H1 (cell line): ENCODE data around the gene PLCB2. TPM values are rescaled to one million over a fixed set of nuclear protein-coding genes. Genes with fewer than 3 reads are reported as not detected.
A peak's percentile ranks its signal among the peaks of the same experiment; 100 is the strongest.

ENCODE experiments used
- CTCF ChIA-PET: fragments of 300-600 bp; sonication (Branson Sonifier 250); formaldehyde crosslinking; loops from one replicate; lab custom pipeline; 2021; ENCODE audit not compliant: partially characterized antibody; lab: Charles Lee
- POLR2A ChIA-PET: fragments of 300-600 bp; sonication (Branson Sonifier 250); formaldehyde crosslinking; loops from one replicate; lab custom pipeline; 2021; ENCODE audit warnings: inconsistent platforms; ENCODE audit not compliant: partially characterized antibody; lab: Charles Lee
- DNase-seq, 2 experiments: peaks; one replicate each; pipeline versions ENCODE4 v3.0.0 to v3.0.0-alpha.2; 2010 to 2022; ENCODE audit warnings: low spot score in 2 of 2, low read depth in 1 of 2, mixed read lengths in 1 of 2
- FAIRE-seq: peaks from 2 replicates; lab custom pipeline; 2011; peaks lifted over from hg19 to GRCh38; lab: Jason Lieb, UNC
- H2AFZ ChIP-seq: 2 replicates; pipeline ENCODE4 v1.8.1; 2012; ENCODE audit warnings: low read length, inconsistent platforms
- H2AK5ac ChIP-seq: 2 replicates; pipeline ENCODE4 v1.6.1; 2013; ENCODE audit warnings: low read depth, low read length
- H2BK120ac ChIP-seq: replicated peaks from 2 replicates; pipeline ENCODE3; 2013; ENCODE audit warnings: low read depth, low read length, inconsistent platforms
- H2BK12ac ChIP-seq: 2 replicates; pipeline ENCODE4 v1.6.1; 2013; ENCODE audit warnings: low read depth, low read length
- H2BK15ac ChIP-seq: 2 replicates; pipeline ENCODE4 v1.6.1; 2013; ENCODE audit warnings: low read length
- H2BK20ac ChIP-seq: 2 replicates; pipeline ENCODE4 v1.6.1; 2013; ENCODE audit warnings: low read length
- H2BK5ac ChIP-seq: 2 replicates; pipeline ENCODE4 v1.6.1; 2013; ENCODE audit warnings: low read depth, low read length
- H3K14ac ChIP-seq: 2 replicates; pipeline ENCODE4 v1.6.1; 2013; ENCODE audit warnings: inconsistent platforms; ENCODE audit not compliant: insufficient read length
- H3K18ac ChIP-seq: 2 replicates; pipeline ENCODE4 v1.6.1; 2013; ENCODE audit warnings: low read length; ENCODE audit errors: extremely low read depth
- H3K23ac ChIP-seq: 2 replicates; pipeline ENCODE4 v1.6.1; 2013; ENCODE audit warnings: inconsistent platforms; ENCODE audit not compliant: insufficient read length
- H3K23me2 ChIP-seq: 2 replicates; pipeline ENCODE4 v1.6.1; 2013; ENCODE audit warnings: low read depth, low read length
- H3K27ac ChIP-seq: 2 replicates; pipeline ENCODE4 v1.6.1; 2011; ENCODE audit warnings: low read depth, low read length, inconsistent platforms
- H3K27me3 ChIP-seq, 4 experiments: replicated peaks in 1 of 4; 1 replicate in 1 of 4; 2 replicates in 3 of 4; pipeline versions ENCODE4 v1.6.1 to v1.8.1; 2011 to 2013; ENCODE audit warnings: low read length in 3 of 4, mild to moderate bottlenecking in 3 of 4, inconsistent platforms in 2 of 4, mixed read lengths in 2 of 4, moderate library complexity in 1 of 4; ENCODE audit not compliant: control insufficient read depth in 3 of 4, insufficient read depth in 3 of 4; ENCODE audit errors: extremely low read depth in 1 of 4
- H3K36me3 ChIP-seq, 4 experiments: 2 replicates each; pipeline versions ENCODE4 v1.6.1 to v1.8.1; 2011 to 2013; ENCODE audit warnings: mild to moderate bottlenecking in 4 of 4, low read length in 3 of 4, moderate library complexity in 2 of 4, control low read depth in 1 of 4, inconsistent platforms in 1 of 4; ENCODE audit not compliant: insufficient read depth in 4 of 4, control insufficient read depth in 2 of 4
- H3K4ac ChIP-seq: replicated peaks from 2 replicates; pipeline ENCODE3; 2013; ENCODE audit warnings: low read length, low read depth, mixed read lengths, inconsistent platforms; ENCODE audit not compliant: insufficient read length
- H3K4me1 ChIP-seq, 4 experiments: replicated peaks in 1 of 4; 1 replicate in 1 of 4; 2 replicates in 3 of 4; pipeline versions ENCODE4 v1.6.1 to v1.8.1; 2011 to 2013; ENCODE audit warnings: low read length in 3 of 4, inconsistent platforms in 2 of 4, mixed read lengths in 1 of 4; ENCODE audit not compliant: insufficient read depth in 4 of 4, control insufficient read depth in 3 of 4
- H3K4me2 ChIP-seq, 2 experiments: 2 replicates each; pipeline versions ENCODE4 v1.6.1 to v1.8.1; 2011 to 2013; ENCODE audit warnings: low read depth in 2 of 2, low read length in 2 of 2, control low read depth in 1 of 2, inconsistent platforms in 1 of 2, mild to moderate bottlenecking in 1 of 2; ENCODE audit not compliant: insufficient read depth in 1 of 2
- H3K4me3 ChIP-seq, 4 experiments: fragments of 200-600, 300-600 bp in 1 of 4; sonication (generic), shearing (Covaris generic), sonication (Bioruptor Twin) in 1 of 4; 2 replicates each; pipeline versions ENCODE4 v1.5.1 to v1.8.1; 2011 to 2016; ENCODE audit warnings: low read length in 4 of 4, low read depth in 3 of 4, control low read depth in 2 of 4, inconsistent platforms in 2 of 4, mild to moderate bottlenecking in 2 of 4, mixed read lengths in 1 of 4, moderate library complexity in 1 of 4; ENCODE audit not compliant: insufficient read depth in 2 of 4; ENCODE audit errors: extremely low read depth in 1 of 4
- H3K56ac ChIP-seq: replicated peaks from 2 replicates; pipeline ENCODE3; 2013; ENCODE audit warnings: low read depth, mild to moderate bottlenecking, mixed read lengths, low read length, inconsistent platforms; ENCODE audit not compliant: insufficient read length
- H3K79me1 ChIP-seq: 2 replicates; pipeline ENCODE4 v1.6.1; 2013; ENCODE audit warnings: low read depth, low read length, control low read depth
- H3K79me2 ChIP-seq, 2 experiments: 2 replicates each; pipeline versions ENCODE4 v1.6.1 to v1.8.1; 2012 to 2013; ENCODE audit warnings: low read length in 2 of 2, mild to moderate bottlenecking in 2 of 2, inconsistent platforms in 1 of 2; ENCODE audit not compliant: insufficient read depth in 2 of 2, control insufficient read depth in 1 of 2
- H3K9ac ChIP-seq, 4 experiments: replicated peaks in 1 of 4; 1 replicate in 1 of 4; 2 replicates in 3 of 4; pipeline versions ENCODE4 v1.6.1 to v1.8.1; 2011 to 2013; ENCODE audit warnings: low read depth in 3 of 4, low read length in 3 of 4, control low read depth in 2 of 4, mild to moderate bottlenecking in 2 of 4, moderate library complexity in 2 of 4, inconsistent platforms in 1 of 4; ENCODE audit errors: extremely low read depth in 1 of 4
- H3K9me3 ChIP-seq, 2 experiments: 2 replicates each; pipeline versions ENCODE4 v1.6.1 to v1.8.1; 2012 to 2013; ENCODE audit warnings: mild to moderate bottlenecking in 2 of 2, moderate library complexity in 2 of 2, control low read depth in 1 of 2, inconsistent platforms in 1 of 2, low read depth in 1 of 2, low read length in 1 of 2, mixed read lengths in 1 of 2; ENCODE audit not compliant: insufficient read depth in 2 of 2
- H4K20me1 ChIP-seq, 2 experiments: replicated peaks in 1 of 2; 2 replicates each; pipeline versions ENCODE3 to v1.8.1; 2011 to 2013; ENCODE audit warnings: inconsistent platforms in 2 of 2, low read length in 2 of 2, mild to moderate bottlenecking in 1 of 2; ENCODE audit not compliant: insufficient read depth in 2 of 2, control insufficient read depth in 1 of 2
- H4K5ac ChIP-seq: 2 replicates; pipeline ENCODE4 v1.6.1; 2013; ENCODE audit warnings: low read length, low read depth, mixed read lengths, inconsistent platforms; ENCODE audit not compliant: insufficient read length
- H4K8ac ChIP-seq: 2 replicates; pipeline ENCODE4 v1.8.0; 2013; ENCODE audit warnings: mild to moderate bottlenecking, moderate library complexity, low read length, inconsistent platforms; ENCODE audit not compliant: insufficient read depth; ENCODE audit errors: extremely low read depth
- H4K91ac ChIP-seq: replicated peaks from 2 replicates; pipeline ENCODE3; 2013; ENCODE audit warnings: low read length, mixed read lengths, inconsistent platforms; ENCODE audit not compliant: insufficient read length
- BCL11A ChIP-seq, 2 experiments: IDR thresholded peaks; one replicate each; pipeline ENCODE4 v1.6.1; 2011; ENCODE audit warnings: low read depth in 2 of 2, low read length in 2 of 2, mild to moderate bottlenecking in 2 of 2
- CEBPB ChIP-seq: IDR thresholded peaks from 2 replicates; pipeline ENCODE4 v1.6.1; 2012; ENCODE audit warnings: low read depth, low read length
- CTBP2 ChIP-seq: IDR thresholded peaks from 2 replicates; pipeline ENCODE4 v1.7.0; 2011; ENCODE audit warnings: borderline replicate concordance, mild to moderate bottlenecking, moderate library complexity, mixed read lengths, low read length; ENCODE audit not compliant: insufficient read depth, insufficient read length
- EZH2 ChIP-seq: fragments of 200-600 bp; sonication (generic); IDR thresholded peaks from 2 replicates; pipeline ENCODE4 v1.7.1; 2012; ENCODE audit warnings: low read depth, mild to moderate bottlenecking, moderate library complexity, low read length, inconsistent platforms; ENCODE audit not compliant: severe bottlenecking
- NRF1 ChIP-seq: IDR thresholded peaks from 2 replicates; pipeline ENCODE4 v1.6.1; 2011; ENCODE audit warnings: mild to moderate bottlenecking, low read depth, low read length, improper control_type of control experiment
- POLR2A ChIP-seq, 2 experiments: IDR thresholded peaks; 1 replicate in 1 of 2; 2 replicates in 1 of 2; pipeline ENCODE4 v1.6.1; 2011; ENCODE audit warnings: low read depth in 2 of 2, low read length in 2 of 2, mild to moderate bottlenecking in 2 of 2; ENCODE audit errors: control extremely low read depth in 1 of 2
- RXRA ChIP-seq: IDR thresholded peaks from 2 replicates; pipeline ENCODE4 v1.6.1; 2011; ENCODE audit warnings: low read depth, mild to moderate bottlenecking, low read length, moderate library complexity; ENCODE audit not compliant: insufficient read depth
- WGBS, 2 experiments: shearing (Covaris generic) in 1 of 2; methylation state at CpG; one replicate each; pipeline versions ENCODE4 v1.1.6 to v1.1.7; 2013 to 2015; ENCODE audit warnings: low lambda C conversion rate in 2 of 2, mixed read lengths in 2 of 2, inconsistent platforms in 1 of 2, low coverage in 1 of 2, missing lambda C conversion rate in 1 of 2; ENCODE audit not compliant: insufficient replicate concordance in 2 of 2, insufficient coverage in 1 of 2, insufficient read length in 1 of 2; ENCODE audit errors: extremely low coverage in 1 of 2, missing lambda C conversion rate in 1 of 2; 5-methylcytosine and 5-hydroxymethylcytosine counted together
- polyA plus RNA-seq, 7 experiments: library from polyadenylated mRNA; depleted of rRNA in 3 of 7; stranded (reverse) in 5 of 7; unstranded in 2 of 7; fragments of >200 nt in 5 of 7; fragments of 200-250 nt in 2 of 7; gene quantifications; 1 replicate in 5 of 7; 2 replicates in 1 of 7; 4 replicates in 1 of 7; pipeline versions ENCODE4 v1.2.1 to v1.2.3, GENCODE V29; 2011 to 2013; ENCODE audit warnings: missing spikeins in 2 of 7, mixed read lengths in 2 of 7
- total RNA-seq: library from RNA; stranded (reverse); fragmentation: NEBNext Ultra II Directional; extraction: Animal tissue kit (Norgen Biotek cat#: 25700); gene quantifications from 2 replicates; pipeline ENCODE4 v1.2.1, GENCODE V29; 2021
- TF ChIP-seq, protein P1 (sequence below): IDR thresholded peaks from 2 replicates; pipeline ENCODE4 v1.6.1; 2012; ENCODE audit warnings: inconsistent platforms
- TF ChIP-seq, protein P2 (sequence below), 3 experiments: IDR thresholded peaks; 1 replicate in 2 of 3; 2 replicates in 1 of 3; pipeline versions ENCODE4 v1.5.1 to v1.6.1; 2011; ENCODE audit warnings: low read length in 3 of 3, mild to moderate bottlenecking in 3 of 3, inconsistent platforms in 2 of 3, low read depth in 1 of 3, moderate library complexity in 1 of 3; ENCODE audit not compliant: insufficient read depth in 1 of 3; ENCODE audit errors: control extremely low read depth in 1 of 3

PLCB2 gene
- total and polyA plus RNA-seq, 2 of the 8 experiments (the other 6 are each of a cell fraction or from before 2014, with no cell fraction given) = 7.2 to 8.4 TPM

DNA sequence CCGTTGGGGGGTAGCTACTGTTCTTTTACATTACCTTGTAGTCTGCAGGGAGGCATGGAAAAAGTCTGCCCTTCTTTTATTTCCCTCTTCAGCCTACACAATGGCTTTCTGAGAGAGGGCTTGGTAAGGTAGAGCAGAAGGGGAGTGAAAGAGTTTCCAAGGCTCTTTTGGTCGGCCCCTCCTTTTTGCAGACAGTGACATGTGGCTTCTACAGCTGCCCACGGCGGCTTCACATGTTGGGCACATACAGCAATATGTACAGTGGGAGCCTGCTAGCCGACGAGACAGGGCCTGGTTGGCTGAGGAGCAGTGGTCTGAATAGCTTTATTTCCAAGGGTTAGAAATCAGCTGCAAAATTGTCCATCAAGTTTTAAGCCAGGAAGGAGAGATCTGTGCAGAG, 19.7 kb upstream of the PLCB2 start:
- peaks cover 0 to 11% (median 0%) of the 10 kb centered on the region in 4 experiments; a peak in 3 of 8 replicates for H3K36me3 ChIP-seq
- H3K9ac ChIP-seq = no peak overlapping the region
- peak overlapping the region; percentile 67 for H4K5ac ChIP-seq
- no peak overlapping the region for H3K14ac ChIP-seq
- no peaks in the 10 kb centered on the region; a peak in 1 of 4 replicates for H3K9me3 ChIP-seq
- H2AFZ ChIP-seq = no peak overlapping the region
- no peak overlapping the region for H2BK15ac ChIP-seq
- H3K4me2 ChIP-seq = peak overlapping the region; percentile 58 to 82
- H2BK12ac ChIP-seq = peak overlapping the region; percentile 71; the same call in 1 of the 2 replicates
- peaks cover 0 to 12% (median 3%) of the 10 kb centered on the region in 4 experiments; a peak in 4 of 7 replicates for H3K27me3 ChIP-seq
- H3K79me2 ChIP-seq = peaks cover 0 to 14% of the 10 kb centered on the region in 2 experiments; a peak in 3 of 4 replicates
- H3K4me3 ChIP-seq = peak overlapping the region in 2 of 4 experiments; percentile 15 to 43; a peak in 4 of 8 replicates
- no peak overlapping the region for H4K8ac ChIP-seq
- H3K56ac ChIP-seq = no peak overlapping the region
- POLR2A ChIA-PET = interaction anchor here (0.6 to 5.6 kb wide), 10 partner anchors 10 to 112 kb away, joined by 3 to 66 read pairs (median 4); partner anchors contain the start of genes CCDC9B, KNSTRN, PAK6 and PLCB2
- no peak overlapping the region for H2BK20ac ChIP-seq
- H3K27ac ChIP-seq = 0 out of 2 replicates have a peak overlapping the region, but pooled peaks have one; percentile 7
- H3K23ac ChIP-seq = no peak overlapping the region
- H3K23me2 ChIP-seq = peaks cover 12% of the 10 kb centered on the region
- H3K79me1 ChIP-seq = no peaks in the 10 kb centered on the region; the same call in 1 of the 2 replicates
- FAIRE-seq (peak; percentile 58), DNase-seq (no peak)
- peak overlapping the region; percentile 48 for H4K91ac ChIP-seq
- H3K18ac ChIP-seq = peak overlapping the region; percentile 98
- H2AK5ac ChIP-seq = no peak overlapping the region
- H3K4ac ChIP-seq = peak overlapping the region; percentile 36
- peak overlapping the region; percentile 56 for H2BK120ac ChIP-seq
- CTCF ChIA-PET = interaction anchor here (0.7 to 21.1 kb wide), 19 partner anchors 8 to 222 kb away, joined by 3 to 295 read pairs (median 4); partner anchors contain the start of genes CCDC9B and PLCB2
- no peaks in the 10 kb centered on the region for H4K20me1 ChIP-seq
- peaks cover 19 to 38% (median 29%) of the 10 kb centered on the region in 4 experiments for H3K4me1 ChIP-seq
- WGBS, 2 experiments = 27% methylated on average over 6 of the region's 6 CpGs; no CpG with 5 or more reads in 1 of the 2 experiments
- peak overlapping the region; percentile 55; the same call in 1 of the 2 replicates for H2BK5ac ChIP-seq
- TF ChIP-seq CEBPB (no peak), POLR2A (IDR thresholded peaks at IDR 0.05; ENCODE audit: control extremely low read depth in 1 of 2, low read depth in 2 of 2, low read length in 2 of 2) (no peak), BCL11A (IDR thresholded peaks at IDR 0.05; ENCODE audit: low read depth in 2 of 2, low read length in 2 of 2) (no peak), EZH2 (no peak), NRF1 (no peak), CTBP2 (peak; percentile 51), RXRA (no peak)
- TF ChIP-seq, protein P1, sequence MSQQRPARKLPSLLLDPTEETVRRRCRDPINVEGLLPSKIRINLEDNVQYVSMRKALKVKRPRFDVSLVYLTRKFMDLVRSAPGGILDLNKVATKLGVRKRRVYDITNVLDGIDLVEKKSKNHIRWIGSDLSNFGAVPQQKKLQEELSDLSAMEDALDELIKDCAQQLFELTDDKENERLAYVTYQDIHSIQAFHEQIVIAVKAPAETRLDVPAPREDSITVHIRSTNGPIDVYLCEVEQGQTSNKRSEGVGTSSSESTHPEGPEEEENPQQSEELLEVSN = peak; percentile 72
- TF ChIP-seq, protein P2, sequence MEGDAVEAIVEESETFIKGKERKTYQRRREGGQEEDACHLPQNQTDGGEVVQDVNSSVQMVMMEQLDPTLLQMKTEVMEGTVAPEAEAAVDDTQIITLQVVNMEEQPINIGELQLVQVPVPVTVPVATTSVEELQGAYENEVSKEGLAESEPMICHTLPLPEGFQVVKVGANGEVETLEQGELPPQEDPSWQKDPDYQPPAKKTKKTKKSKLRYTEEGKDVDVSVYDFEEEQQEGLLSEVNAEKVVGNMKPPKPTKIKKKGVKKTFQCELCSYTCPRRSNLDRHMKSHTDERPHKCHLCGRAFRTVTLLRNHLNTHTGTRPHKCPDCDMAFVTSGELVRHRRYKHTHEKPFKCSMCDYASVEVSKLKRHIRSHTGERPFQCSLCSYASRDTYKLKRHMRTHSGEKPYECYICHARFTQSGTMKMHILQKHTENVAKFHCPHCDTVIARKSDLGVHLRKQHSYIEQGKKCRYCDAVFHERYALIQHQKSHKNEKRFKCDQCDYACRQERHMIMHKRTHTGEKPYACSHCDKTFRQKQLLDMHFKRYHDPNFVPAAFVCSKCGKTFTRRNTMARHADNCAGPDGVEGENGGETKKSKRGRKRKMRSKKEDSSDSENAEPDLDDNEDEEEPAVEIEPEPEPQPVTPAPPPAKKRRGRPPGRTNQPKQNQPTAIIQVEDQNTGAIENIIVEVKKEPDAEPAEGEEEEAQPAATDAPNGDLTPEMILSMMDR (IDR thresholded peaks at IDR 0.05; ENCODE audit: control extremely low read depth in 1 of 3, insufficient read depth in 1 of 3, low read depth in 1 of 3, low read length in 3 of 3) = no peak
